Heart left ventricle (tissue), 16 donors: ENCODE data around the gene AHSG. TPM values are rescaled to one million over a fixed set of nuclear protein-coding genes. Genes with fewer than 3 reads are reported as not detected.

Experiments
- ATAC-seq, 4 donors: fragments of 200-7000 bp; cut with Tn5 transposase; one replicate each; pipeline ENCODE4 v1.9.1; 2020 to 2022; ENCODE audit warnings: moderate library complexity in 4 of 4, mild to moderate bottlenecking in 3 of 4, moderate number of reproducible peaks in 1 of 4
- DNase-seq, 5 donors: peaks; one replicate each; pipeline ENCODE4 v3.0.0-alpha.2; 2020
- H3K27ac ChIP-seq, 12 donors: fragments of 200-600 bp; sonication (generic) in 4 of 12; one replicate each; pipeline versions ENCODE4 v1.5.0 to v1.8.0; 2016 to 2022; ENCODE audit warnings: mild to moderate bottlenecking in 2 of 12
- H3K27me3 ChIP-seq, 9 donors: fragments of 200-600 bp; sonication (generic) in 2 of 9; one replicate each; pipeline versions ENCODE4 v1.5.1 to v1.8.0; 2016 to 2022; ENCODE audit warnings: mild to moderate bottlenecking in 3 of 9
- H3K36me3 ChIP-seq, 9 donors: fragments of 200-600 bp; sonication (generic) in 2 of 9; one replicate each; pipeline versions ENCODE4 v1.5.0 to v1.8.0; 2018 to 2022; ENCODE audit warnings: mild to moderate bottlenecking in 2 of 9
- H3K4me1 ChIP-seq, 12 donors: fragments of 200-600 bp; sonication (generic) in 4 of 12; one replicate each; pipeline versions ENCODE4 v1.5.0 to v1.8.0; 2016 to 2022; ENCODE audit warnings: mild to moderate bottlenecking in 3 of 12
- H3K4me3 ChIP-seq, 12 donors: fragments of 200-600 bp; sonication (generic) in 4 of 12; one replicate each; pipeline versions ENCODE4 v1.5.0 to v1.8.0; 2017 to 2022; ENCODE audit warnings: mild to moderate bottlenecking in 9 of 12, moderate library complexity in 4 of 12
- H3K9me3 ChIP-seq, 12 donors: fragments of 200-600 bp; sonication (generic) in 4 of 12; one replicate each; pipeline versions ENCODE4 v1.5.0 to v1.8.0; 2016 to 2022; ENCODE audit warnings: mild to moderate bottlenecking in 1 of 12
- POLR2A ChIP-seq, 2 donors: fragments of 450-650 bp; IDR thresholded peaks; one replicate each; pipeline ENCODE4 v1.6.1; 2017; ENCODE audit warnings: antibody characterized with exemption in 2 of 2, mild to moderate bottlenecking in 2 of 2, moderate library complexity in 2 of 2
- WGBS, 4 donors: extraction: QIAGEN DNeasy Blood & Tissue Kit in 2 of 4; methylation state at CpG; one replicate each; pipeline versions ENCODE4 v1.1.5 to v1.1.7; 2013 to 2018; 5-methylcytosine and 5-hydroxymethylcytosine counted together
- intact Hi-C, 10 donors: fragments of 100-400 bp; cut with DNase I; formaldehyde crosslinking; loops; one replicate each; pipeline versions ENCODE4 v1.11.1 to v1.14.2; 2022
- polyA plus RNA-seq, 2 donors: library from polyadenylated mRNA; stranded (reverse); fragments of 200-250 nt; gene quantifications; one replicate each; pipeline ENCODE4 v1.2.3, GENCODE V29; 2013
- total RNA-seq, 9 donors: library from RNA; depleted of rRNA in 2 of 9; stranded (reverse); fragments of >200 nt in 2 of 9; fragmentation: NEBNext Ultra II Directional in 3 of 9; extraction: Animal tissue kit (Norgen Biotek cat#: 25700) in 3 of 9; gene quantifications; one replicate each; pipeline versions ENCODE4 v1.1.0 to v1.2.4, GENCODE V29; 2016 to 2023
- TF ChIP-seq, protein P1 (sequence below), 12 donors: fragments of 200-600 bp; sonication (generic) in 4 of 12; IDR thresholded peaks; one replicate each; pipeline versions ENCODE4 v1.5.0 to v1.8.0; 2018 to 2022; ENCODE audit warnings: antibody characterized with exemption in 12 of 12, mild to moderate bottlenecking in 5 of 12
- donor health status: ischemic (EF 13 %, LVEDD 7.1; RV severe dilation, severe dysfunction).
- donor health status: healthy with polysubstance abuse.
- donor health status: DM: no; HTN: yes; CAD: no.
- donor health status: DM: no; HTN: no; CAD: no.
- donor health status: ischemic (EF 25% LVEDD 6.9; RV normal size, moderate dysfunction).
- donor health status: ischemic (EF 25% LVEDD 5.7; RV mildly dilated, moderate dysfunction).
- donor health status: healthy.
- donor health status: DM: yes; HTN: yes; CAD: no.
- donor health status: ischemic (EF 35%, LVEDD 5.7; RV mildly dilated, moderate dysfunction).
- donor health status: nonischemic (EF 11% LVEDD 7.7; RV severe dilation, severe dysfunction).
- donor health status: DM: yes; HTN: yes; CAD: no.
- donor health status: PGD.
- donor health status: ischemic (EF 29% LVEDD 5.4; RV normal size, mild dysfunction).
- donor health status: nonischemic (EF 23%, LVEDD 6.1; RV moderate dilation, normal function).

AHSG gene
- total and polyA plus RNA-seq, 11 donors, result 0.06 TPM; not detected in 10

DNA sequence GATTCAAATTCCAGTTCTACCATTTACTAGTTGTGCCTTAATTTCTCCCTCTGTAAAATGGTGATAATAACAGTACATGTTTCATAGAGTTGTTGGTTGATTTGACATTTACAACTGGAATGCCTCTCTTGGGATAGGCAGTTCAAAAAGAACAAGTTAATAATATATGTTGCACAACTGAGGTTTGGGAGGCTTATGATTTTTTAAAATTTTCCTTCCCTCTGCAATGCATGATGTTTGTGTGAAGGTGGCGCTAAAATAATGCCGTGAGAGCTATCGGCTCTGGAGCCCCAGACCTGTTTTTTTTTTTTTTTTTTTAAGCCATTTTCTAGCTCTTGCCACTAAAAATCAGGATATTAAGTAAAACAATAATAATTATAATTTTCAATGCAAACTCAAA, 23.7 kb upstream of the AHSG start:
- DNase-seq (no peak), ATAC-seq (no peak)
- intact Hi-C loops, result loop anchor here in 1 of 10 donors (5.0 kb wide), 1 partner anchor 348 kb away; no protein-coding TSS in a partner anchor
- no peaks in the 10 kb centered on the region for H3K27me3 ChIP-seq
- H3K9me3 ChIP-seq, result no peaks in the 10 kb centered on the region
- H3K27ac ChIP-seq, result no peak overlapping the region
- TF ChIP-seq, protein P1, sequence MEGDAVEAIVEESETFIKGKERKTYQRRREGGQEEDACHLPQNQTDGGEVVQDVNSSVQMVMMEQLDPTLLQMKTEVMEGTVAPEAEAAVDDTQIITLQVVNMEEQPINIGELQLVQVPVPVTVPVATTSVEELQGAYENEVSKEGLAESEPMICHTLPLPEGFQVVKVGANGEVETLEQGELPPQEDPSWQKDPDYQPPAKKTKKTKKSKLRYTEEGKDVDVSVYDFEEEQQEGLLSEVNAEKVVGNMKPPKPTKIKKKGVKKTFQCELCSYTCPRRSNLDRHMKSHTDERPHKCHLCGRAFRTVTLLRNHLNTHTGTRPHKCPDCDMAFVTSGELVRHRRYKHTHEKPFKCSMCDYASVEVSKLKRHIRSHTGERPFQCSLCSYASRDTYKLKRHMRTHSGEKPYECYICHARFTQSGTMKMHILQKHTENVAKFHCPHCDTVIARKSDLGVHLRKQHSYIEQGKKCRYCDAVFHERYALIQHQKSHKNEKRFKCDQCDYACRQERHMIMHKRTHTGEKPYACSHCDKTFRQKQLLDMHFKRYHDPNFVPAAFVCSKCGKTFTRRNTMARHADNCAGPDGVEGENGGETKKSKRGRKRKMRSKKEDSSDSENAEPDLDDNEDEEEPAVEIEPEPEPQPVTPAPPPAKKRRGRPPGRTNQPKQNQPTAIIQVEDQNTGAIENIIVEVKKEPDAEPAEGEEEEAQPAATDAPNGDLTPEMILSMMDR (IDR thresholded peaks at IDR 0.05), result peak in 6 of 12 donors; percentile 10 to 30 (median 18)
- no peak for TF ChIP-seq POLR2A (IDR thresholded peaks at IDR 0.05)
- no peak overlapping the region for H3K4me3 ChIP-seq
- H3K4me1 ChIP-seq, result no peaks in the 10 kb centered on the region
- H3K36me3 ChIP-seq, result peaks cover 0 to 28% (median 20%) of the 10 kb centered on the region in 9 donors
- WGBS, 4 donors, result 40 to 48% (median 43%) methylated on average over 3 of the region's 3 CpGs

DNA sequence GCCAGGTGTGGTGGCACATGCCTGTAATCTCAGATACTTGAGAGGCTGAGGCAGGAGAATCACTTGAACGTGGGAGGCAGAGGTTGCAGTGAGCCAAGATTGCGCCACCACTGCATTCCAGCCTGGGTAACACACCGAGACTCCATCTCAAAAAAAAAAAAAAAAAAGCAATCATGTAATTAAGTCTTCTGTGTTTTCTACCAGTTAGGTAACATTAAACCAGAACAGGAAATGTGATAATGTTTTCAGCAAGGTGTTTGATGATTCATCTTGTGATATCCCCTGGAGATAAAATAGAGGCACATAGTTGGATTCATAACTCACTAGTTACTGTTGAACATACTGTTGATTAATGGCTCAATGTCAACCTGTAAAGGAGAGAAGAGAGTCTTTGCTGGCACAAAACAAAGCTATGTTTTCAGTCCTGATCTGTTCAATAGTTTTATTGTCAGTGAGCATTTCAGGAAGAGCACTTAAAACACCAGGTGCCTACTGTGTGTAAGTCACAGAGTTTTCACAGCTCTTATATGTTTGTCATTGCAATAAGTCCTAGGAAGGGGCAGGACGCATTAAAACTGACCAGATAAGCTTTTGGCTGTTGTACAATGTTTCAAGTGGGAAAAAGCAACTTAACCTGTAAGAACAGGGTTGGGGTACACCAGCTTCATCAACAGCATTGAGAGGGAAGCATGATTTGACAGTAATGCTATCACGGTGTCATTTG, 22.8 kb upstream of the AHSG start:
- Histone ChIP-seq H3K4me1 (peaks cover 0 to 6% (median 0%) of the 10 kb centered on the region in 12 donors), H3K36me3 (peaks cover 0 to 19% (median 12%) of the 10 kb centered on the region in 9 donors), H3K4me3 (no peak overlapping the region), H3K9me3 (no peaks in the 10 kb centered on the region), H3K27me3 (no peaks in the 10 kb centered on the region), H3K27ac (no peak overlapping the region)
- no peak for DNase-seq
- TF ChIP-seq POLR2A (IDR thresholded peaks at IDR 0.05), result no peak
- TF ChIP-seq, protein P1 (IDR thresholded peaks at IDR 0.05), result no peak
- intact Hi-C loops, result loop anchor here in 1 of 10 donors (5.0 kb wide), 1 partner anchor 347 kb away; no protein-coding TSS in a partner anchor
- no peak for ATAC-seq
- WGBS, 4 donors, result 54 to 63% (median 57%) methylated on average over 5 of the region's 5 CpGs

DNA sequence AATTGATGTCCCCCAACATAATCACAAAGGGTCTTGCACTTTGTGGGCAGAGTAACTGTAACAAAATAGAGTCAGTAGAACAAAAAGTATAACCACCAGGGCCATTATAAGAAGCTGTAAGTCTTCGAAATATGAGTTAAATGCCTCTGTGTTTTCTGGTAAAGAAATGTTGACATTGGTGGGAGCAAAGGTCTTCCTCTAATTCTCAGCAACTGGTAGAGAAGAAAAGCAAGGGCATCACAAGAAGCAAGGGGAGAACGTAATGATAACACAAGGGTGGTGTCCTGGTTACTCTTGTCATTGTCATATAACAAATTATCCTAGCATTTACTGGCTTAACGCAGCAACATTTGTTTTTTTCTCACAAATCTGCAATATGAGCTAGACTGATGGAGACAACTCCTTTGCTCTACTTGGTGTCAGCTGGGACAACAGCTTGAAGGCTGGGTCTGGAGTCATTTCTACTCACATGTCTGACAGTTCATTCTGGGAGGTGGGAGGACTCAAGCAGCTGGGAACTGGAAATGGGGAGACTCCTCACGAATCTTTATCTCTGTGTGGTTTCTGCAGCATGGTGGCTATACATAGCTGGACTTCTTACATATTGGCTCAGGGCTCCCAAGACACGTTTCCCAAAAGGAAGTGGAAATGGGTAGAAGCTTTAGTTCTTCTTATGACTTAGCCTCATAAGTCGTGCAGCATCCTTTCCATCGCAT, 22.1 kb upstream of the AHSG start:
- Histone ChIP-seq H3K36me3 (peaks cover 0 to 12% (median 5%) of the 10 kb centered on the region in 9 donors), H3K4me1 (peaks cover 0 to 6% (median 0%) of the 10 kb centered on the region in 12 donors), H3K27ac (no peak overlapping the region), H3K9me3 (no peaks in the 10 kb centered on the region), H3K4me3 (no peak overlapping the region), H3K27me3 (no peaks in the 10 kb centered on the region)
- intact Hi-C loops, result no loop called here
- no peak for ATAC-seq
- DNase-seq, result no peak
- WGBS, 4 donors, result 76 to 82% (median 78%) methylated on average over 7 of the region's 7 CpGs
- TF ChIP-seq, protein P1 (IDR thresholded peaks at IDR 0.05), result no peak
- no peak for TF ChIP-seq POLR2A (IDR thresholded peaks at IDR 0.05)

DNA sequence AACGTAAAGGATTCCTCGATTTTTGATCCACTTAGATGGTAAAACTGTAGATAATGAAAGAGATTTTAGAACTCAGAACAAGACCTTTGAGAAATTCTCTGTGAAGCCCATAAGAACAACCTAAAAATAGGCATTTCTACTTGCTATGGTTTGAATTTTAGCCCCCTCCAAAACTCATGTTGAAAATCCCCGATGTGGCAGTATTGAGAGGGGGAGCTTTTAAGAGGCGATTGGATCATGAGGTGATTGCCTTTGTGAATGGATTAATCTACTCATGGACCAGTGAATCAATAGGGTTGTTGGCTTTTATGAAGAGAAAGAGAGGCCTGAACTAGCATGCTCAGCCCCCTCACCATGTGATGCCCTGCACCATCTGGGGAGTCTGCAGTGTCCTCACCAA, 20.2 kb upstream of the AHSG start:
- Histone ChIP-seq H3K4me1 (peaks cover 0 to 6% (median 0%) of the 10 kb centered on the region in 12 donors), H3K27me3 (no peaks in the 10 kb centered on the region), H3K27ac (no peak overlapping the region), H3K4me3 (no peak overlapping the region), H3K9me3 (no peaks in the 10 kb centered on the region), H3K36me3 (no peaks in the 10 kb centered on the region)
- intact Hi-C loops, result no loop called here
- TF ChIP-seq, protein P1 (IDR thresholded peaks at IDR 0.05), result no peak
- TF ChIP-seq POLR2A (IDR thresholded peaks at IDR 0.05), result no peak
- 90 to 95% (median 94%) methylated on average over 4 of the region's 4 CpGs for WGBS, 4 donors
- DNase-seq (no peak), ATAC-seq (no peak)
